ENCODE data around the gene CACNG3.

DNA sequence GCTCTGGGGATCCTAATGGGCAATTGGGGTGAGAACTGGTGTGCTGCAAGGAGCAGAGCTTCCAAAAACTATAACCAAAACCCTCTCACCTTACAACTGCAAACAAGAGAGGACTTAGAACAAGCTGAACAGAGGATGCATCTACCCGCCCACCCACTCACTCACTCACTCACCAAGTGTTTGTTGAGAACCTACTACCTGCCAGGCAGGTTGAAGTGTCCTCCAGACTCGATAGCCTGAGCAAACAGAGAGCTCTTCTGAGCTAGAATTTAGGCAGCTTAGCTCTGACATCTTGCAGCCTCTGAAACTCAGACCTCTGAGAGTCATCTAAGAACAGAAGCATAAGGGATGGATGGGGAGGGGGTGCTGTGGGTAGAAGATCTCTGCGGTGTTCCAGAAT is 41.2 kb downstream of the CACNG3 start:
- TF ChIP-seq, protein P1, sequence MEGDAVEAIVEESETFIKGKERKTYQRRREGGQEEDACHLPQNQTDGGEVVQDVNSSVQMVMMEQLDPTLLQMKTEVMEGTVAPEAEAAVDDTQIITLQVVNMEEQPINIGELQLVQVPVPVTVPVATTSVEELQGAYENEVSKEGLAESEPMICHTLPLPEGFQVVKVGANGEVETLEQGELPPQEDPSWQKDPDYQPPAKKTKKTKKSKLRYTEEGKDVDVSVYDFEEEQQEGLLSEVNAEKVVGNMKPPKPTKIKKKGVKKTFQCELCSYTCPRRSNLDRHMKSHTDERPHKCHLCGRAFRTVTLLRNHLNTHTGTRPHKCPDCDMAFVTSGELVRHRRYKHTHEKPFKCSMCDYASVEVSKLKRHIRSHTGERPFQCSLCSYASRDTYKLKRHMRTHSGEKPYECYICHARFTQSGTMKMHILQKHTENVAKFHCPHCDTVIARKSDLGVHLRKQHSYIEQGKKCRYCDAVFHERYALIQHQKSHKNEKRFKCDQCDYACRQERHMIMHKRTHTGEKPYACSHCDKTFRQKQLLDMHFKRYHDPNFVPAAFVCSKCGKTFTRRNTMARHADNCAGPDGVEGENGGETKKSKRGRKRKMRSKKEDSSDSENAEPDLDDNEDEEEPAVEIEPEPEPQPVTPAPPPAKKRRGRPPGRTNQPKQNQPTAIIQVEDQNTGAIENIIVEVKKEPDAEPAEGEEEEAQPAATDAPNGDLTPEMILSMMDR (IDR thresholded peaks at IDR 0.05; ENCODE audit: low read depth, low read length, poor library complexity, severe bottlenecking): no peak
- TF ChIP-seq EZH2phosphoT487 (IDR thresholded peaks at IDR 0.05; ENCODE audit: borderline replicate concordance, low read length): no peak

Data from DOHH2 (cell line).